Measurements from ENCODE around the gene WASF2.
"Not testable (repeated sequence)": the region's sequence is repeated elsewhere in the genome, so short reads cannot be mapped to it uniquely, and the experiment has no call there.

DNA sequence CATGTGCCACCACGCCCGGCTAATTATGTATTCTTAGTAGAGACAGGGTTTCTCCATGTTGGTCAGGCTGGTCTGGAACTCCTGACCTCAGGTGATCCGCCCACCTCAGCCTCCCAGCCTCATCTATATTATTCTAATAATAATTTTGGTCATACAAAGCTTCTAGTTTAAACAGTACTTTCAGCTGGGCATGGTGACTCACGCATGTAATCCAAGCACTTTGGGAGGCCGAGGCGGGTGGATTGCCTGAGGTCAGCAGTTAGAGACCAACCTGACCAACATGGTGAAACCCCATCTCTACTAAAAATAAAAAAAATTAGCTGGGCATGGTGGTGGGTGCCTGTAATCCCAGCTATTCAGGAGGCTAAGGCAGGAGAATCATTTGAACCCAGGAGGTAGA is 26.1 kb downstream of the WASF2 start:
- TF ChIP-seq PRMT3 (CRISPR knock-in tag; IDR thresholded peaks at IDR 0.05; ENCODE audit: borderline replicate concordance, low read depth); REST (IDR thresholded peaks at IDR 0.05; ENCODE audit: borderline replicate concordance in 1 of 2, low read depth in 1 of 2, low read length in 2 of 2); XRCC5 (optimal IDR thresholded peaks at IDR 0.05; ENCODE audit: low read length); SNAI1 (CRISPR knock-in tag; IDR thresholded peaks at IDR 0.05; ENCODE audit: borderline replicate concordance); E2F1 (CRISPR knock-in tag; IDR thresholded peaks at IDR 0.05); E2F5 (CRISPR knock-in tag; conservative IDR thresholded peaks at IDR 0.05); BRCA1 (CRISPR knock-in tag; IDR thresholded peaks at IDR 0.05); ZNF883 (CRISPR knock-in tag; IDR thresholded peaks at IDR 0.05; ENCODE audit: not compliant biosample characterization); SP1 (IDR thresholded peaks at IDR 0.05); SP1 (CRISPR knock-in tag; IDR thresholded peaks at IDR 0.05); ARHGAP35 (CRISPR knock-in tag; IDR thresholded peaks at IDR 0.05; ENCODE audit: borderline replicate concordance); ZNF562 (CRISPR knock-in tag; IDR thresholded peaks at IDR 0.05; ENCODE audit: borderline replicate concordance); TARDBP (CRISPR knock-in tag; IDR thresholded peaks at IDR 0.05): not testable (repeated sequence)
- TF ChIP-seq, protein P1, sequence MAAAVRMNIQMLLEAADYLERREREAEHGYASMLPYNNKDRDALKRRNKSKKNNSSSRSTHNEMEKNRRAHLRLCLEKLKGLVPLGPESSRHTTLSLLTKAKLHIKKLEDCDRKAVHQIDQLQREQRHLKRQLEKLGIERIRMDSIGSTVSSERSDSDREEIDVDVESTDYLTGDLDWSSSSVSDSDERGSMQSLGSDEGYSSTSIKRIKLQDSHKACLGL (CRISPR knock-in tag; IDR thresholded peaks at IDR 0.05), result not testable (repeated sequence)
